GM23338 (cell line): ENCODE data around the gene ONECUT3. TPM values are rescaled to one million over a fixed set of nuclear protein-coding genes. Genes with fewer than 3 reads are reported as not detected.

Source experiments
- ATAC-seq: fragments of 200-7000 bp; cut with Tn5 transposase; 3 replicates; pipeline ENCODE4 v1.9.1; 2020
- DNase-seq: peaks from one replicate; pipeline ENCODE4 v3.0.0-alpha.2; 2015; ENCODE audit warnings: low spot score
- H2AFZ ChIP-seq: fragments of 200-600 bp; sonication (generic); 2 replicates; pipeline ENCODE4 v1.8.0; 2016; ENCODE audit warnings: antibody characterized with exemption, mild to moderate bottlenecking, moderate library complexity
- H3F3A ChIP-seq: fragments of 200-600 bp; sonication (generic); replicated peaks from 2 replicates; pipeline ENCODE4 v1.8.0; 2017; ENCODE audit warnings: antibody characterized with exemption, mixed run types, low read depth
- H3K27ac ChIP-seq: fragments of 200-600 bp; sonication (generic); 2 replicates; pipeline ENCODE4 v1.6.1; 2016; ENCODE audit warnings: low read depth
- H3K27me3 ChIP-seq: fragments of 200-600 bp; sonication (generic); 2 replicates; pipeline ENCODE4 v1.8.0; 2016; ENCODE audit warnings: mild to moderate bottlenecking, mixed run types, moderate library complexity; ENCODE audit not compliant: insufficient read depth
- H3K36me3 ChIP-seq: fragments of 200-600 bp; sonication (generic); 2 replicates; pipeline ENCODE4 v1.8.0; 2016; ENCODE audit warnings: mild to moderate bottlenecking; ENCODE audit not compliant: insufficient read depth
- H3K4me1 ChIP-seq: fragments of 200-600 bp; sonication (generic); 2 replicates; pipeline ENCODE4 v1.8.0; 2016; ENCODE audit warnings: mild to moderate bottlenecking, moderate library complexity; ENCODE audit not compliant: insufficient read depth
- H3K4me2 ChIP-seq: fragments of 200-600 bp; sonication (generic); 2 replicates; pipeline ENCODE4 v1.7.1; 2017; ENCODE audit warnings: mixed run types
- H3K4me3 ChIP-seq: fragments of 200-600 bp; sonication (generic); 2 replicates; pipeline ENCODE4 v1.6.1; 2016; ENCODE audit warnings: mixed run types
- H3K79me2 ChIP-seq: fragments of 200-600 bp; sonication (generic); replicated peaks from 2 replicates; pipeline ENCODE4 v1.8.0; 2017; ENCODE audit warnings: mild to moderate bottlenecking; ENCODE audit not compliant: insufficient read depth
- H3K9me2 ChIP-seq: fragments of 200-600 bp; sonication (generic); 2 replicates; pipeline ENCODE4 v1.8.0; 2017; ENCODE audit not compliant: insufficient read depth
- H4K20me1 ChIP-seq: fragments of 200-600 bp; sonication (generic); replicated peaks from 2 replicates; pipeline ENCODE4 v1.8.0; 2017; ENCODE audit warnings: mild to moderate bottlenecking; ENCODE audit not compliant: insufficient read depth
- H3K27ac Mint-ChIP-seq: 2 replicates; pipeline ENCODE4 v1.8.0; 2020; ENCODE audit warnings: inconsistent platforms, mild to moderate bottlenecking, moderate library complexity, mixed read lengths
- H3K27me3 Mint-ChIP-seq: 3 replicates; pipeline ENCODE4 v1.8.0; 2022; ENCODE audit warnings: low read depth, mild to moderate bottlenecking, moderate library complexity, mixed read lengths, inconsistent platforms; ENCODE audit not compliant: insufficient read depth, poor library complexity
- H3K36me3 Mint-ChIP-seq: 3 replicates; pipeline ENCODE4 v1.8.0; 2021; ENCODE audit warnings: low read depth, mild to moderate bottlenecking, inconsistent platforms, moderate library complexity, mixed read lengths
- H3K4me1 Mint-ChIP-seq: 3 replicates; pipeline ENCODE4 v1.8.0; 2020; ENCODE audit warnings: mild to moderate bottlenecking, inconsistent platforms, mixed read lengths
- H3K4me3 Mint-ChIP-seq: 3 replicates; pipeline ENCODE4 v1.8.0; 2021; ENCODE audit warnings: moderate library complexity, mild to moderate bottlenecking, inconsistent platforms, mixed read lengths
- H3K9me3 Mint-ChIP-seq: 3 replicates; pipeline ENCODE4 v1.8.0; 2020; ENCODE audit warnings: moderate library complexity, mild to moderate bottlenecking, inconsistent platforms, mixed read lengths
- CREB1 ChIP-seq: fragments of 250-450 bp; sonication (Bioruptor Pico); IDR thresholded peaks from 2 replicates; pipeline ENCODE4 v1.5.0; 2020; ENCODE audit warnings: low read depth, mild to moderate bottlenecking, moderate library complexity
- CTCF ChIP-seq, 2 experiments: fragments of 200-600 bp in 1 of 2; sonication (generic) in 1 of 2; conservative IDR thresholded peaks; 2 replicates each; pipeline versions ENCODE4 v1.5.1 to v1.6.1; 2016 to 2017; ENCODE audit warnings: antibody characterized with exemption in 2 of 2, low read depth in 2 of 2, mild to moderate bottlenecking in 2 of 2, moderate library complexity in 1 of 2
- EZH2 ChIP-seq: fragments of 200-600 bp; sonication (generic); IDR thresholded peaks from one replicate; pipeline ENCODE4 v1.8.0; 2017; ENCODE audit warnings: antibody characterized with exemption, mild to moderate bottlenecking, low read depth; ENCODE audit not compliant: unreplicated experiment
- EZH2phosphoT487 ChIP-seq: fragments of 200-600 bp; sonication (generic); IDR thresholded peaks from one replicate; pipeline ENCODE4 v1.8.1; 2018; ENCODE audit warnings: antibody characterized with exemption; ENCODE audit not compliant: unreplicated experiment
- JUNB ChIP-seq: IDR thresholded peaks from one replicate; pipeline ENCODE4 v1.6.1; 2016; ENCODE audit warnings: antibody characterized with exemption; ENCODE audit not compliant: unreplicated experiment
- NANOG ChIP-seq: IDR thresholded peaks from 2 replicates; pipeline ENCODE4 v1.6.1; 2016; ENCODE audit warnings: antibody characterized with exemption, borderline replicate concordance
- POLR2AphosphoS5 ChIP-seq: IDR thresholded peaks from 2 replicates; pipeline ENCODE4 v1.6.1; 2016; ENCODE audit warnings: antibody characterized with exemption, low read depth
- REST ChIP-seq: IDR thresholded peaks from one replicate; pipeline ENCODE4 v1.6.1; 2018; ENCODE audit warnings: antibody characterized with exemption; ENCODE audit not compliant: unreplicated experiment
- STAT1 ChIP-seq: IDR thresholded peaks from one replicate; pipeline ENCODE4 v1.6.1; 2016; ENCODE audit warnings: antibody characterized with exemption; ENCODE audit not compliant: unreplicated experiment
- ZNF114 ChIP-seq: fragments of 250-450 bp; sonication (Bioruptor Pico); IDR thresholded peaks from 2 replicates; pipeline ENCODE4 v1.5.0; 2020; ENCODE audit warnings: mild to moderate bottlenecking, moderate library complexity
- ZNF331 ChIP-seq: fragments of 250-450 bp; sonication (Bioruptor Pico); IDR thresholded peaks from 2 replicates; pipeline ENCODE4 v1.5.0; 2020; ENCODE audit warnings: low read depth, mild to moderate bottlenecking, moderate library complexity
- polyA plus RNA-seq: library from polyadenylated mRNA; unstranded; fragments of >200 nt; fragmentation: Nextera tagmentation; extraction: Ambion mirVana; gene quantifications from 2 replicates; pipeline ENCODE4 v1.2.1, GENCODE V29; 2016
- total RNA-seq: library from RNA; depleted of rRNA; stranded (reverse); fragments of >200 nt; shearing (Covaris generic); gene quantifications from 2 replicates; pipeline ENCODE4 v1.2.3, GENCODE V29; 2014
- TF ChIP-seq, protein P1 (sequence below): IDR thresholded peaks from 2 replicates; pipeline ENCODE4 v1.6.1; 2016; ENCODE audit warnings: antibody characterized with exemption
- TF ChIP-seq, protein P2 (sequence below): fragments of 250-450 bp; sonication (Bioruptor Pico); IDR thresholded peaks from 2 replicates; pipeline ENCODE4 v1.5.0; 2020; ENCODE audit warnings: mild to moderate bottlenecking, moderate library complexity

ONECUT3 gene
- total and polyA plus RNA-seq, 2 experiments from 2014 or later, result not detected

- Mint-ChIP-seq H3K4me3 (no peak overlapping the region), H3K9me3 (peaks cover 7% of the 10 kb centered on the region), H3K27me3 (peaks cover 18% of the 10 kb centered on the region), H3K27ac (no peak overlapping the region), H3K4me1 (no peaks in the 10 kb centered on the region), H3K36me3 (no peaks in the 10 kb centered on the region)
- TF ChIP-seq EZH2 (no peak), EZH2phosphoT487 (no peak), CREB1 (CRISPR knock-in tag) (no peak), POLR2AphosphoS5 (no peak), STAT1 (no peak), NANOG (no peak), CTCF (conservative IDR thresholded peaks at IDR 0.05; ENCODE audit: low read depth in 2 of 2) (no peak), ZNF331 (CRISPR knock-in tag) (no peak), ZNF114 (CRISPR knock-in tag) (no peak), JUNB (no peak), REST (no peak)
- TF ChIP-seq, protein P1, sequence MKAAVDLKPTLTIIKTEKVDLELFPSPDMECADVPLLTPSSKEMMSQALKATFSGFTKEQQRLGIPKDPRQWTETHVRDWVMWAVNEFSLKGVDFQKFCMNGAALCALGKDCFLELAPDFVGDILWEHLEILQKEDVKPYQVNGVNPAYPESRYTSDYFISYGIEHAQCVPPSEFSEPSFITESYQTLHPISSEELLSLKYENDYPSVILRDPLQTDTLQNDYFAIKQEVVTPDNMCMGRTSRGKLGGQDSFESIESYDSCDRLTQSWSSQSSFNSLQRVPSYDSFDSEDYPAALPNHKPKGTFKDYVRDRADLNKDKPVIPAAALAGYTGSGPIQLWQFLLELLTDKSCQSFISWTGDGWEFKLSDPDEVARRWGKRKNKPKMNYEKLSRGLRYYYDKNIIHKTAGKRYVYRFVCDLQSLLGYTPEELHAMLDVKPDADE, result no peak
- TF ChIP-seq, protein P2, sequence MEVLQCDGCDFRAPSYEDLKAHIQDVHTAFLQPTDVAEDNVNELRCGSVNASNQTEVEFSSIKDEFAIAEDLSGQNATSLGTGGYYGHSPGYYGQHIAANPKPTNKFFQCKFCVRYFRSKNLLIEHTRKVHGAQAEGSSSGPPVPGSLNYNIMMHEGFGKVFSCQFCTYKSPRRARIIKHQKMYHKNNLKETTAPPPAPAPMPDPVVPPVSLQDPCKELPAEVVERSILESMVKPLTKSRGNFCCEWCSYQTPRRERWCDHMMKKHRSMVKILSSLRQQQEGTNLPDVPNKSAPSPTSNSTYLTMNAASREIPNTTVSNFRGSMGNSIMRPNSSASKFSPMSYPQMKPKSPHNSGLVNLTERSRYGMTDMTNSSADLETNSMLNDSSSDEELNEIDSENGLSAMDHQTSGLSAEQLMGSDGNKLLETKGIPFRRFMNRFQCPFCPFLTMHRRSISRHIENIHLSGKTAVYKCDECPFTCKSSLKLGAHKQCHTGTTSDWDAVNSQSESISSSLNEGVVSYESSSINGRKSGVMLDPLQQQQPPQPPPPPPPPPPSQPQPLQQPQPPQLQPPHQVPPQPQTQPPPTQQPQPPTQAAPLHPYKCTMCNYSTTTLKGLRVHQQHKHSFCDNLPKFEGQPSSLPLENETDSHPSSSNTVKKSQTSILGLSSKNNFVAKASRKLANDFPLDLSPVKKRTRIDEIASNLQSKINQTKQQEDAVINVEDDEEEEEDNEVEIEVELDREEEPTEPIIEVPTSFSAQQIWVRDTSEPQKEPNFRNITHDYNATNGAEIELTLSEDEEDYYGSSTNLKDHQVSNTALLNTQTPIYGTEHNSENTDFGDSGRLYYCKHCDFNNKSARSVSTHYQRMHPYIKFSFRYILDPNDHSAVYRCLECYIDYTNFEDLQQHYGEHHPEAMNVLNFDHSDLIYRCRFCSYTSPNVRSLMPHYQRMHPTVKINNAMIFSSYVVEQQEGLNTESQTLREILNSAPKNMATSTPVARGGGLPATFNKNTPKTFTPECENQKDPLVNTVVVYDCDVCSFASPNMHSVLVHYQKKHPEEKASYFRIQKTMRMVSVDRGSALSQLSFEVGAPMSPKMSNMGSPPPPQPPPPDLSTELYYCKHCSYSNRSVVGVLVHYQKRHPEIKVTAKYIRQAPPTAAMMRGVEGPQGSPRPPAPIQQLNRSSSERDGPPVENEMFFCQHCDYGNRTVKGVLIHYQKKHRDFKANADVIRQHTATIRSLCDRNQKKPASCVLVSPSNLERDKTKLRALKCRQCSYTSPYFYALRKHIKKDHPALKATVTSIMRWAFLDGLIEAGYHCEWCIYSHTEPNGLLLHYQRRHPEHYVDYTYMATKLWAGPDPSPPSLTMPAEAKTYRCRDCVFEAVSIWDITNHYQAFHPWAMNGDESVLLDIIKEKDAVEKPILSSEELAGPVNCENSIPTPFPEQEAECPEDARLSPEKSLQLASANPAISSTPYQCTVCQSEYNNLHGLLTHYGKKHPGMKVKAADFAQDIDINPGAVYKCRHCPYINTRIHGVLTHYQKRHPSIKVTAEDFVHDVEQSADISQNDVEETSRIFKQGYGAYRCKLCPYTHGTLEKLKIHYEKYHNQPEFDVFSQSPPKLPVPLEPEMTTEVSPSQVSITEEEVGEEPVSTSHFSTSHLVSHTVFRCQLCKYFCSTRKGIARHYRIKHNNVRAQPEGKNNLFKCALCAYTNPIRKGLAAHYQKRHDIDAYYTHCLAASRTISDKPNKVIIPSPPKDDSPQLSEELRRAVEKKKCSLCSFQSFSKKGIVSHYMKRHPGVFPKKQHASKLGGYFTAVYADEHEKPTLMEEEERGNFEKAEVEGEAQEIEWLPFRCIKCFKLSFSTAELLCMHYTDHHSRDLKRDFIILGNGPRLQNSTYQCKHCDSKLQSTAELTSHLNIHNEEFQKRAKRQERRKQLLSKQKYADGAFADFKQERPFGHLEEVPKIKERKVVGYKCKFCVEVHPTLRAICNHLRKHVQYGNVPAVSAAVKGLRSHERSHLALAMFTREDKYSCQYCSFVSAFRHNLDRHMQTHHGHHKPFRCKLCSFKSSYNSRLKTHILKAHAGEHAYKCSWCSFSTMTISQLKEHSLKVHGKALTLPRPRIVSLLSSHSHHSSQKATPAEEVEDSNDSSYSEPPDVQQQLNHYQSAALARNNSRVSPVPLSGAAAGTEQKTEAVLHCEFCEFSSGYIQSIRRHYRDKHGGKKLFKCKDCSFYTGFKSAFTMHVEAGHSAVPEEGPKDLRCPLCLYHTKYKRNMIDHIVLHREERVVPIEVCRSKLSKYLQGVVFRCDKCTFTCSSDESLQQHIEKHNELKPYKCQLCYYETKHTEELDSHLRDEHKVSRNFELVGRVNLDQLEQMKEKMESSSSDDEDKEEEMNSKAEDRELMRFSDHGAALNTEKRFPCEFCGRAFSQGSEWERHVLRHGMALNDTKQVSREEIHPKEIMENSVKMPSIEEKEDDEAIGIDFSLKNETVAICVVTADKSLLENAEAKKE (CRISPR knock-in tag), result no peak
- H3K36me3 ChIP-seq, result no peaks in the 10 kb centered on the region
- no peaks in the 10 kb centered on the region for H3F3A ChIP-seq
- H3K4me3 ChIP-seq, result no peak overlapping the region
- no peak overlapping the region for H3K27ac ChIP-seq
- H4K20me1 ChIP-seq, result no peaks in the 10 kb centered on the region
- no peak overlapping the region for H2AFZ ChIP-seq
- H3K4me1 ChIP-seq, result no peaks in the 10 kb centered on the region
- no peaks in the 10 kb centered on the region for H3K9me2 ChIP-seq
- H3K79me2 ChIP-seq, result no peaks in the 10 kb centered on the region
- no peak overlapping the region for H3K4me2 ChIP-seq
- H3K27me3 ChIP-seq, result peaks cover 16% of the 10 kb centered on the region; the same call in 1 of the 2 replicates
- DNase-seq, result no peak
- no peak for ATAC-seq
Observed at GRCh38 chr19:1736280-1736679, 17.0 kb upstream of the ONECUT3 start.
